ENCODE results near the gene THSD4. TPM values are rescaled to one million over a fixed set of nuclear protein-coding genes. Genes with fewer than 3 reads are reported as not detected.

Gene THSD4
- total RNA-seq, 4 donors from 2014 or later = 16.6 to 25.3 (median 24.1) TPM

DNA sequence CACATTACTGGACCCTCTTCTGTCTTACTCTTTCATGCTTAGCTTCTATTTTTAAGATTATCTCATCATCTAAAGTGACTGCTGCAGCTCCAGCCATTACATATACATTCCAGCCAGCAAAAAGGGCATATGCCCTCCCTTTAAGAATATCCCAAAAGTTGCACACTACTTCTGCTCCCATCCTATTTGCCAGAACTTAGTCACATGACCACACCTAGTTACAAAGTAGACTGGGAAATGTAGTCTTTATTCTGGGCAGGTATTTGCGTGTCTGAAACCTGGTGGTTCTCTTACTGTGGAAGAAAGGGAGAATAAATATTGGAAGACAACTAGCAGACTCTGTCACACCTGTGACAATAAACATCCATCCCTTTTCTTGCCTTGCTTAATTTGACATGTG, 353.4 kb downstream of the THSD4 start:
- H3K27me3 ChIP-seq = no peaks in the 10 kb centered on the region
- H3K36me3 ChIP-seq = no peaks in the 10 kb centered on the region
- H3K9me3 ChIP-seq = no peaks in the 10 kb centered on the region
- no peak for DNase-seq (ENCODE audit: low spot score in 2 of 2)
- peaks cover 3% of the 10 kb centered on the region for H3K4me1 ChIP-seq
- TF ChIP-seq CTCF (IDR thresholded peaks at IDR 0.05) (no peak), POLR2AphosphoS5 (IDR thresholded peaks at IDR 0.05) (no peak), EP300 (IDR thresholded peaks at IDR 0.05) (no peak), POLR2A (IDR thresholded peaks at IDR 0.05) (no peak)
- 96% methylated on average over 1 of the region's 1 CpG for WGBS
- H3K27ac ChIP-seq = no peak overlapping the region
- no peak overlapping the region for H3K4me3 ChIP-seq

DNA sequence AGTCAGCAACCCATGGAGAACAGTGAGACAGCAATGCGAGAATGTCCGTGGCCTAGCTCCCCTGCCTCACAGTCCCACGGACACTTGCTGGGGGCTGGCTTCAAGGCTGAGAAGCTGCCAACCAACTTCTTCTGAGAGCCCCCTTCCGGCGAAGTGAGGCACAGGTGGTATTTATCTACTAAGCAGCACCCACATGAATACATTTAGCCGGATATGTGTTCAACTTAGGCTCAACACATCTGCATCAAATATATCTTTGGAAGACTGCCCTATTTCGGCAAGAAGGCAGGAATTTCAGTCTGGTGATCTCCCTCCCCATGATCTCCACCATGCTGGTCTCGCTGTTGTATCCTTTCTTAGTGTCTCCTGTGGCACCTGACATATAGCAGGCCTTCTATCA, 354.1 kb downstream of the THSD4 start:
- H3K27ac ChIP-seq = no peak overlapping the region
- WGBS = 66% methylated on average over 7 of the region's 8 CpGs
- TF ChIP-seq POLR2A (IDR thresholded peaks at IDR 0.05) = no peak
- no peak for TF ChIP-seq POLR2AphosphoS5 (IDR thresholded peaks at IDR 0.05)
- no peak for TF ChIP-seq CTCF (IDR thresholded peaks at IDR 0.05)
- TF ChIP-seq EP300 (IDR thresholded peaks at IDR 0.05) = no peak

DNA sequence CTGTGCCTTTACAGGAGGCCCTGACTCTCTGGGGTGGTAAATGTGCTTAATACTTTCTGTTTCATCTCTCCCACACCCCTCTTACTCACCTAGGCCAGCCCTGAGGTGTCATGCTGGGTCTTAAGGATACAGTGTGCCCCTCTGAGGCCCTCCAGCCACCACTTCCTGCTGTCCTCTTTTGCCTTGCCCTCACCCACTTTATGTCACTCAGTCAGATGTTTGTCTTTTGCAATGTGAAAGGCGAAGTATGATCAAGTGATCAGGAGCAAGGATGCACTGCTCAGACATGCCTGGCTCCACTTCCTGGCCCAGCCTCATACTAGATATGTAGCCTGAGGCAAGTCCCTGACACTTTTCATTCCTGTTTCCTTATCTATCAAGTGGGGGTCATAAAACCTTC, 356.1 kb downstream of the THSD4 start:
- peaks cover 3% of the 10 kb centered on the region for H3K4me1 ChIP-seq
- TF ChIP-seq POLR2A (IDR thresholded peaks at IDR 0.05) = no peak
- no peak for TF ChIP-seq EP300 (IDR thresholded peaks at IDR 0.05)
- TF ChIP-seq POLR2AphosphoS5 (IDR thresholded peaks at IDR 0.05) = no peak
- TF ChIP-seq CTCF (IDR thresholded peaks at IDR 0.05) = no peak
- no peaks in the 10 kb centered on the region for H3K36me3 ChIP-seq
- H3K27me3 ChIP-seq = no peaks in the 10 kb centered on the region
- no peaks in the 10 kb centered on the region for H3K9me3 ChIP-seq
- no peak overlapping the region for H3K4me3 ChIP-seq
- WGBS = 41% methylated on average over 1 of the region's 1 CpG
- DNase-seq (ENCODE audit: low spot score in 2 of 2) = no peak
- no peak overlapping the region for H3K27ac ChIP-seq

More for the DNA sequence above, 354.1 kb downstream of the THSD4 start:
- no peak overlapping the region for H3K4me3 ChIP-seq
- no peaks in the 10 kb centered on the region for H3K27me3 ChIP-seq
- no peaks in the 10 kb centered on the region for H3K9me3 ChIP-seq
- H3K36me3 ChIP-seq = no peaks in the 10 kb centered on the region
- H3K4me1 ChIP-seq = peaks cover 3% of the 10 kb centered on the region
- no peak for DNase-seq (ENCODE audit: low spot score in 2 of 2)

DNA sequence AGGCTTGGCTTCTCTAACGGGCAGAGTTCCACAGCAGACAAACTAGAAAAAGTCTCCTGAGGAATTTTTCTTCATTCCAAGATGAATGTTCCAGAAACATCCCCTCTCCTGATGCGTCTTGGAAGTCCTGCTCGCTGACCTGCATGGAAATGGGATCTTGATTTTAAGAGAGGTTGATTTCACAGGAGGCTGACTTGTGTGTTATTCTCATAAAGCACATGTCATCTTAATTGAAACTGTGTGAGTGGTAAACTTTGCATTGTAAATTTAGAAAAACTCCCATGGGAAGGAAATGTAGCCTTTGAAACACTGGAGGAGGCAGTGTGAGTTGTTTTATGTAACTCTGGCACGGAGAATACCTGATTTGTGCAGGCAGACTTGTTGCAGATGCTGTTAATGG, 357.3 kb downstream of the THSD4 start:
- WGBS = 65% methylated on average over 4 of the region's 4 CpGs
- H3K9me3 ChIP-seq = no peaks in the 10 kb centered on the region
- H3K4me3 ChIP-seq = no peak overlapping the region
- TF ChIP-seq CTCF (IDR thresholded peaks at IDR 0.05) = no peak
- H3K36me3 ChIP-seq = no peaks in the 10 kb centered on the region
- no peaks in the 10 kb centered on the region for H3K27me3 ChIP-seq
- no peak for DNase-seq (ENCODE audit: low spot score in 2 of 2)
- H3K4me1 ChIP-seq = peaks cover 3% of the 10 kb centered on the region
- no peak overlapping the region for H3K27ac ChIP-seq

DNA sequence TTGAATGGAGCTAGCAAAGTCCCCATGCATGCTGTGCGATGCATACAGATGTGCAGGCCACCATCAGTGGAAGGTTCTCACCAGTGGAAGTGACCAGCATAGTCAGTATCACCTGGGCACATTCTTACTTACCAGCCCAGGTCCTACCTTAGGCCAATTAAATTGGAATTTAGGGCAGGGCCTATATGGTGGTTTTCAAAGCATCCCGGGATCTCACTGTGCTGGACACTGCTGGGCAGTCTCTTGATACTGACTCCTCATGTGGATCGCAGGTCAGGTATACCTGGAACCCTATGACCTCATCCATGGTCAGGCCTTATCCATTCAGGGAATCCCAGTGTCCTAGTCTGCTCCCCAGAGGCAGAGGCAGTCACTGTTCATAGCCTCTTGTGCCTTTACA, 358.5 kb downstream of the THSD4 start:
- TF ChIP-seq POLR2AphosphoS5 (IDR thresholded peaks at IDR 0.05) (no peak), EP300 (IDR thresholded peaks at IDR 0.05) (no peak), CTCF (IDR thresholded peaks at IDR 0.05) (no peak), POLR2A (IDR thresholded peaks at IDR 0.05) (no peak)
- Histone ChIP-seq H3K9me3 (no peaks in the 10 kb centered on the region), H3K27ac (no peak overlapping the region), H3K27me3 (no peaks in the 10 kb centered on the region), H3K4me3 (no peak overlapping the region), H3K4me1 (peaks cover 3% of the 10 kb centered on the region), H3K36me3 (no peaks in the 10 kb centered on the region)
- WGBS = no CpG with 5 or more reads among the region's 3 CpGs
- no peak for DNase-seq (ENCODE audit: low spot score in 2 of 2)

Data from suprapubic skin (tissue), 4 donors.